Thyroid gland (tissue), 4 donors: Measurements from ENCODE around the gene BCAS3. TPM values are rescaled to one million over a fixed set of nuclear protein-coding genes. Genes with fewer than 3 reads are reported as not detected.

Source experiments
- DNase-seq, 2 donors: peaks; one replicate each; pipeline ENCODE4 v3.0.0-alpha.2; 2019
- H3K27ac ChIP-seq, 3 donors: fragments of 200-600 bp; sonication (generic); 1 replicate in 2 of 3; 2 replicates in 1 of 3; pipeline ENCODE4 v1.5.1; 2016 to 2019; ENCODE audit warnings: mild to moderate bottlenecking in 1 of 3, moderate library complexity in 1 of 3
- H3K27me3 ChIP-seq: fragments of 200-600 bp; sonication (generic); one replicate; pipeline ENCODE4 v1.5.1; 2019
- H3K36me3 ChIP-seq, 2 donors: fragments of 200-600 bp; sonication (generic); one replicate each; pipeline ENCODE4 v1.5.1; 2016 to 2019
- H3K4me1 ChIP-seq, 2 donors: fragments of 200-600 bp; sonication (generic); one replicate each; pipeline ENCODE4 v1.5.1; 2017 to 2019
- H3K4me3 ChIP-seq, 3 donors: fragments of 200-600 bp; sonication (generic); replicated peaks in 1 of 3; 1 replicate in 2 of 3; 2 replicates in 1 of 3; pipeline ENCODE4 v1.5.1; 2016; ENCODE audit warnings: mild to moderate bottlenecking in 1 of 3
- H3K9me3 ChIP-seq: fragments of 200-600 bp; sonication (generic); one replicate; pipeline ENCODE4 v1.5.1; 2017
- CTCF ChIP-seq, 6 experiments: fragments of 200-600 bp in 3 of 6; fragments of 450-650 bp in 3 of 6; sonication (generic) in 3 of 6; IDR thresholded peaks; one replicate each; pipeline ENCODE4 v1.5.1; 2016 to 2019; ENCODE audit warnings: antibody characterized with exemption in 6 of 6, mild to moderate bottlenecking in 2 of 6, inconsistent platforms in 1 of 6, moderate library complexity in 1 of 6
- POLR2A ChIP-seq, 2 donors: fragments of 450-650 bp; IDR thresholded peaks; one replicate each; pipeline ENCODE4 v1.6.1; 2017; ENCODE audit warnings: antibody characterized with exemption in 2 of 2, mild to moderate bottlenecking in 2 of 2, moderate library complexity in 1 of 2
- WGBS, 2 donors: methylation state at CpG; one replicate each; pipeline ENCODE4 v1.1.5; 2017; 5-methylcytosine and 5-hydroxymethylcytosine counted together
- intact Hi-C: fragments of 100-400 bp; cut with DNase I; formaldehyde crosslinking; loops from one replicate; pipeline ENCODE4 v1.15.1; 2023
- total RNA-seq, 4 donors: library from RNA; depleted of rRNA; stranded (reverse); fragments of >200 nt; gene quantifications; one replicate each; pipeline ENCODE4 v1.2.3, GENCODE V29; 2016

Gene BCAS3
- total RNA-seq, 4 donors from 2014 or later, result 41.8 to 78.7 (median 51.6) TPM

GRCh38 chr17:60900688-60901087 is 223.0 kb downstream of the BCAS3 start:
- no peak for DNase-seq
- Histone ChIP-seq H3K27me3 (no peaks in the 10 kb centered on the region), H3K36me3 (no peaks in the 10 kb centered on the region), H3K9me3 (no peaks in the 10 kb centered on the region), H3K27ac (no peak overlapping the region), H3K4me1 (no peaks in the 10 kb centered on the region), H3K4me3 (no peak overlapping the region)
- TF ChIP-seq CTCF (IDR thresholded peaks at IDR 0.05) (no peak), POLR2A (IDR thresholded peaks at IDR 0.05) (no peak)
- WGBS, 2 donors, result 92 to 95% methylated on average over 3 of the region's 3 CpGs
- intact Hi-C loops, result no loop called here

- no peaks in the 10 kb centered on the region for H3K27me3 ChIP-seq
- no peaks in the 10 kb centered on the region for H3K9me3 ChIP-seq
- no peak overlapping the region for H3K27ac ChIP-seq
- no peak for DNase-seq
- H3K4me1 ChIP-seq, result no peaks in the 10 kb centered on the region
- intact Hi-C loops, result no loop called here
- H3K4me3 ChIP-seq, result no peak overlapping the region
- no peaks in the 10 kb centered on the region for H3K36me3 ChIP-seq
- no peak for TF ChIP-seq POLR2A (IDR thresholded peaks at IDR 0.05)
These were observed 223.6 kb downstream of the BCAS3 start for GRCh38 chr17:60901242-60901641.

- 89 to 94% methylated on average over 2 of the region's 2 CpGs for WGBS, 2 donors
These were observed 224.2 kb downstream of the BCAS3 start for GRCh38 chr17:60901806-60902205.

GRCh38 chr17:60902399-60902798 is 224.7 kb downstream of the BCAS3 start:
- Histone ChIP-seq H3K27me3 (no peaks in the 10 kb centered on the region), H3K36me3 (no peaks in the 10 kb centered on the region), H3K4me3 (no peak overlapping the region), H3K9me3 (no peaks in the 10 kb centered on the region), H3K4me1 (no peaks in the 10 kb centered on the region), H3K27ac (no peak overlapping the region)
- DNase-seq, result no peak
- WGBS, 2 donors, result 79 to 81% methylated on average over 7 of the region's 7 CpGs
- TF ChIP-seq POLR2A (IDR thresholded peaks at IDR 0.05), result no peak
- no peak for TF ChIP-seq CTCF (IDR thresholded peaks at IDR 0.05)
- intact Hi-C loops, result no loop called here

More at GRCh38 chr17:60901806-60902205, 224.2 kb downstream of the BCAS3 start:
- H3K27ac ChIP-seq, result no peak overlapping the region
- no peak for TF ChIP-seq POLR2A (IDR thresholded peaks at IDR 0.05)
- TF ChIP-seq CTCF (IDR thresholded peaks at IDR 0.05), result no peak
- no peaks in the 10 kb centered on the region for H3K9me3 ChIP-seq
- intact Hi-C loops, result no loop called here
- H3K4me3 ChIP-seq, result no peak overlapping the region
- H3K36me3 ChIP-seq, result no peaks in the 10 kb centered on the region
- H3K27me3 ChIP-seq, result no peaks in the 10 kb centered on the region
- H3K4me1 ChIP-seq, result no peaks in the 10 kb centered on the region
- no peak for DNase-seq

GRCh38 chr17:60904582-60904981 is 226.9 kb downstream of the BCAS3 start:
- intact Hi-C loops, result no loop called here
- H3K36me3 ChIP-seq, result no peaks in the 10 kb centered on the region
- no peaks in the 10 kb centered on the region for H3K4me1 ChIP-seq
- no peaks in the 10 kb centered on the region for H3K9me3 ChIP-seq
- H3K4me3 ChIP-seq, result no peak overlapping the region
- DNase-seq, result no peak
- TF ChIP-seq CTCF (IDR thresholded peaks at IDR 0.05) (no peak), POLR2A (IDR thresholded peaks at IDR 0.05) (no peak)
- H3K27ac ChIP-seq, result no peak overlapping the region
- H3K27me3 ChIP-seq, result no peaks in the 10 kb centered on the region
- 97 to 100% methylated on average over 2 of the region's 2 CpGs for WGBS, 2 donors

GRCh38 chr17:60905709-60906108 is 228.1 kb downstream of the BCAS3 start:
- TF ChIP-seq CTCF (IDR thresholded peaks at IDR 0.05), result no peak
- TF ChIP-seq POLR2A (IDR thresholded peaks at IDR 0.05), result no peak
- DNase-seq, result no peak
- H3K9me3 ChIP-seq, result no peaks in the 10 kb centered on the region
- H3K36me3 ChIP-seq, result no peaks in the 10 kb centered on the region
- H3K4me1 ChIP-seq, result no peaks in the 10 kb centered on the region
- no peak overlapping the region for H3K27ac ChIP-seq
- 98% methylated on average over 3 of the region's 3 CpGs for WGBS, 2 donors
- H3K27me3 ChIP-seq, result no peaks in the 10 kb centered on the region
- H3K4me3 ChIP-seq, result no peak overlapping the region
- intact Hi-C loops, result no loop called here
